ENCODE results near the gene FAM53A.
A peak's percentile ranks its signal among the peaks of the same experiment; 100 is the strongest.

FAM53A gene

GRCh38 chr4:1683736-1684505 lies at the start of gene FAM53A:
FAM53A (minus strand) TSS chr4:1684313; CDS start chr4:1668741, 15,572 bp downstream.
- peak; percentile 30 to 32 for DNase-seq

GRCh38 chr4:1732911-1733310 lies 48.8 kb upstream of the FAM53A start:
- DNase-seq: no peak

- no peak for DNase-seq
These were observed 47.1 kb upstream of the FAM53A start for GRCh38 chr4:1731180-1731579.

GRCh38 chr4:1730532-1731135 lies 46.5 kb upstream of the FAM53A start:
- no peak for DNase-seq

- DNase-seq: no peak
These were observed 44.2 kb upstream of the FAM53A start for GRCh38 chr4:1728061-1728980.

- no peak for DNase-seq
These were observed 43.3 kb upstream of the FAM53A start for GRCh38 chr4:1727117-1728031.

- DNase-seq: peak; percentile 48
These were observed 42.2 kb upstream of the FAM53A start for GRCh38 chr4:1726146-1726934.

GRCh38 chr4:1725521-1725920 lies 41.4 kb upstream of the FAM53A start:
- DNase-seq: no peak

GRCh38 chr4:1723131-1723801 lies 39.2 kb upstream of the FAM53A start:
- DNase-seq: no peak

- no peak for DNase-seq
These were observed 38.5 kb upstream of the FAM53A start for GRCh38 chr4:1722551-1723118.

- no peak for DNase-seq
These were observed 37.8 kb upstream of the FAM53A start for GRCh38 chr4:1721666-1722550.

- peak; percentile 80 to 81 for DNase-seq
These were observed 37.0 kb upstream of the FAM53A start, which contains the start of the genes TACC3 and TMEM129 for GRCh38 chr4:1721003-1721665. TACC3 (plus strand) TSS chr4:1721521; CDS start chr4:1723422, 1,901 bp downstream. TMEM129 (minus strand) TSS chr4:1721323; CDS start chr4:1720837, 486 bp downstream.

- DNase-seq: no peak
These were observed 36.3 kb upstream of the FAM53A start for GRCh38 chr4:1720163-1720983.

- DNase-seq: no peak
These were observed 34.2 kb upstream of the FAM53A start for GRCh38 chr4:1718095-1718850.

GRCh38 chr4:1717129-1718094 lies 33.3 kb upstream of the FAM53A start:
- DNase-seq: no peak
